GM10266 (cell line): ENCODE results near the gene FRY.

Experiments used
- DNase-seq: peaks from one replicate; pipeline ENCODE4 v3.0.0; 2012; ENCODE audit errors: extremely low spot score
- TF ChIP-seq, protein P1 (sequence below): IDR thresholded peaks from 2 replicates; pipeline ENCODE4 v1.5.1; 2012; ENCODE audit warnings: mild to moderate bottlenecking, low read depth; ENCODE audit not compliant: control insufficient read depth, insufficient read depth; ENCODE audit errors: missing control alignments

FRY gene

DNA sequence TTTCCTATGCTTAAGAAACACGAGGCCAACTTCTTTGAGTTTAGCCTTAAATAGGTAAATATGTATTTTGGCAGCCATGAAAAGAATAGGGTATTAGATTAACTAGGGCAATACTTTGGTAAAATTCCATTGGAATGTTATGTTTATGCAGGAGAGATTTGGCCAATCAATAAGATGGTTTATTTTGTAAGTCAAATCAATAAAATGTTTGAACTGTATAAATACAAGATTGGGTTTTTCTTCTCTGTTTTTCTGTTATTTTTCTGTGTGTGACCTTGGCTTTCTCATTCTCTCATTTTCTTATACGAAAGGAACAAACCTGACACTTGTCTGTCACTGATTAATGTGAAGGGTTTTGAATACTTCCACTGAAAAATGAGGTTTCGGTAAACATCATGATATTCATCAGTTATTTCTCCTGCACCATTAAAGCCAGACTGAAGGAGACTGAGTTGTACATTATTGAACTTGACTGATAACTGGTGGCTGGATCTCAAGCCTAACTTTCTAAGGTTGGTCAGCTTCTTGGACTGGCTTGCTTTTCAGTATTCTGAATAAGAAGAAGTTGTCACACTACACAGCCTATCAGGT lies 8.6 kb downstream of the FRY start:
- TF ChIP-seq, protein P1, sequence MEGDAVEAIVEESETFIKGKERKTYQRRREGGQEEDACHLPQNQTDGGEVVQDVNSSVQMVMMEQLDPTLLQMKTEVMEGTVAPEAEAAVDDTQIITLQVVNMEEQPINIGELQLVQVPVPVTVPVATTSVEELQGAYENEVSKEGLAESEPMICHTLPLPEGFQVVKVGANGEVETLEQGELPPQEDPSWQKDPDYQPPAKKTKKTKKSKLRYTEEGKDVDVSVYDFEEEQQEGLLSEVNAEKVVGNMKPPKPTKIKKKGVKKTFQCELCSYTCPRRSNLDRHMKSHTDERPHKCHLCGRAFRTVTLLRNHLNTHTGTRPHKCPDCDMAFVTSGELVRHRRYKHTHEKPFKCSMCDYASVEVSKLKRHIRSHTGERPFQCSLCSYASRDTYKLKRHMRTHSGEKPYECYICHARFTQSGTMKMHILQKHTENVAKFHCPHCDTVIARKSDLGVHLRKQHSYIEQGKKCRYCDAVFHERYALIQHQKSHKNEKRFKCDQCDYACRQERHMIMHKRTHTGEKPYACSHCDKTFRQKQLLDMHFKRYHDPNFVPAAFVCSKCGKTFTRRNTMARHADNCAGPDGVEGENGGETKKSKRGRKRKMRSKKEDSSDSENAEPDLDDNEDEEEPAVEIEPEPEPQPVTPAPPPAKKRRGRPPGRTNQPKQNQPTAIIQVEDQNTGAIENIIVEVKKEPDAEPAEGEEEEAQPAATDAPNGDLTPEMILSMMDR: no peak
- DNase-seq: no peak

DNA sequence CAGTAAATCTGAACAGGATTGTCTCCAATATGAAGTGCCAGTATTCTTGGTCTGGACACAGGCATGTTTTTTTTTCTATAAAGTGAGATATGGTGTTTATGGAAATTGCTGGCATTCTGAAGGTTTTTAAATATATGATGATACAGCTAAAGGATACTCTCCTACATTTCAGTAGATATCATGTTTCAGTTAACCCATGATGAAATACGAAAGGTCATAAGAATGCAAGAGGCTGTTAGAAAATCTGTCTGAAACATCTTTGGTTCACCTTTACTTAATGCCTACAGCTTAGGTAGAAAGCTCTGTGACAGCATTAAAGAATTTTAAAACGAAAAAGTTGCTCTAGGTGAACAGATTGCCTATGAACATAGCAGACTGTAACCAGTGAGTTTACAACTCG lies 9.1 kb downstream of the FRY start:
- no peak for DNase-seq
- TF ChIP-seq, protein P1: no peak

DNA sequence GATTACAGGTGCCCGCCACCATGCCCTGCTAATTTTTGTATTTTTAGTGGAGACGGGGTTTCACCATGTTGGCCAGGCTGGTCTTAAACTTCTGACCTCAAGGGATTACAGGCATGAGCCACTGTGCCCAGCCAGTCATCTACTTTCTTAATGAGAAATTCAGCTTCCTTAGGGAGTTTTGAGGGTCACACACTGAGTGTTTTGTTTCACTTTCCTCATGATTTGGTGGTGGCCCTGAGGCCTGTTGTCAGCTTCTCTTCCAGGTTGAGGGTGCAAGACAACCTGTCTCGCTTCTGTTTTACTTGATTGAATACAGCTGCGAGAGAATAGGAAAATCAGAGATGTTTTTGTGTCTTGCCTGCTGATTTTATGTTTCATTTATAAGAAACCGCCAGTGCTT lies 9.9 kb downstream of the FRY start:
- DNase-seq: peak; percentile 43
- TF ChIP-seq, protein P1: no peak

DNA sequence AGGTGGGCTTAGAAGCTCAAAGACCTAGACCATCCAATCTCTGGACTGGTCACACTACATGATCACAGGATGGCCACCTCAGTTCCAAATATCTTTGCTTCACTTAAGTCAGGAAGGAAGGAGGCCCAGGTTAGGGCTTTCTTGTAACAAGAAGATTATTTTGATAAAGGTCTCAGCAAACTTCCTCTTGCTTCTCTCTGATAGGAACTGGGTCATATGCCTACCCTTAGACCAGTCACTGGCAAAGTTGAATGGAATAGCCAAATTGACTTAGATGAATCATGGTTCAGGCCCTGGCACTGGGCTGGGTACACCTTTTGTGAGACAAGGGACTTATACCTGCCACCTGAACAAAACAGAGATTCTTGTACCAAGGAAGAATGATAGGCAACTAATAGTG lies 11.0 kb downstream of the FRY start:
- no peak for DNase-seq
- TF ChIP-seq, protein P1: no peak

- TF ChIP-seq, protein P1: no peak
- DNase-seq: no peak
These were observed 12.9 kb downstream of the FRY start for GRCh38 chr13:32044446-32044845.

- no peak for DNase-seq
- TF ChIP-seq, protein P1: no peak
These were observed 14.0 kb downstream of the FRY start for GRCh38 chr13:32045537-32045936.

GRCh38 chr13:32045982-32046785 lies 14.6 kb downstream of the FRY start:
- TF ChIP-seq, protein P1: no peak
- no peak for DNase-seq
